Esophagus squamous epithelium (tissue), 5 donors: ENCODE measurements around the gene ARID2. TPM values are rescaled to one million over a fixed set of nuclear protein-coding genes. Genes with fewer than 3 reads are reported as not detected.

ENCODE experiments used
- DNase-seq: peaks from one replicate; lab custom pipeline; 2025; lab: John Stamatoyannopoulos, UW
- H3K27ac ChIP-seq, 4 donors: fragments of 200-600 bp; sonication (generic); one replicate each; pipeline ENCODE4 v1.5.1; 2016 to 2019; ENCODE audit warnings: mild to moderate bottlenecking in 1 of 4
- H3K27me3 ChIP-seq, 4 donors: fragments of 200-600 bp; sonication (generic); 1 replicate in 3 of 4; 2 replicates in 1 of 4; pipeline versions ENCODE4 v1.5.1 to v1.6.0; 2017 to 2021; ENCODE audit warnings: antibody characterized with exemption in 1 of 4
- H3K36me3 ChIP-seq, 3 donors: fragments of 200-600 bp; sonication (generic); one replicate each; pipeline ENCODE4 v1.5.1; 2016 to 2019
- H3K4me1 ChIP-seq, 3 donors: fragments of 200-600 bp; sonication (generic); one replicate each; pipeline ENCODE4 v1.5.1; 2017 to 2019
- H3K4me3 ChIP-seq, 4 donors: fragments of 200-600 bp; sonication (generic); 1 replicate in 3 of 4; 2 replicates in 1 of 4; pipeline ENCODE4 v1.5.1; 2016 to 2019; ENCODE audit warnings: mild to moderate bottlenecking in 2 of 4, moderate library complexity in 1 of 4
- H3K9me3 ChIP-seq, 3 donors: fragments of 200-600 bp; sonication (generic); one replicate each; pipeline ENCODE4 v1.5.1; 2016 to 2019
- POLR2A ChIP-seq, 4 donors: fragments of 450-650 bp; IDR thresholded peaks; one replicate each; pipeline ENCODE4 v1.6.1; 2017; ENCODE audit warnings: antibody characterized with exemption in 4 of 4, mild to moderate bottlenecking in 4 of 4, moderate library complexity in 3 of 4
- WGBS, 2 donors: methylation state at CpG; one replicate each; pipeline ENCODE4 v1.1.5; 2018; 5-methylcytosine and 5-hydroxymethylcytosine counted together
- intact Hi-C: fragments of 100-400 bp; cut with DNase I; formaldehyde crosslinking; loops from one replicate; pipeline ENCODE4 v1.15.0; 2022
- total RNA-seq, 4 donors: library from RNA; depleted of rRNA; stranded (reverse); fragments of >200 nt; gene quantifications; one replicate each; pipeline ENCODE4 v1.1.0, GENCODE V29; 2016
- TF ChIP-seq, protein P1 (sequence below), 6 experiments: fragments of 450-650 bp in 4 of 6; fragments of 200-600 bp in 2 of 6; sonication (generic) in 2 of 6; IDR thresholded peaks; one replicate each; pipeline ENCODE4 v1.5.1; 2016 to 2019; ENCODE audit warnings: antibody characterized with exemption in 6 of 6, mild to moderate bottlenecking in 4 of 6, moderate library complexity in 4 of 6
- donor health status: DM: yes; HTN: yes; CAD: no.

Gene ARID2
- total RNA-seq, 4 donors from 2014 or later = 15.3 to 38.1 (median 22.1) TPM

DNA sequence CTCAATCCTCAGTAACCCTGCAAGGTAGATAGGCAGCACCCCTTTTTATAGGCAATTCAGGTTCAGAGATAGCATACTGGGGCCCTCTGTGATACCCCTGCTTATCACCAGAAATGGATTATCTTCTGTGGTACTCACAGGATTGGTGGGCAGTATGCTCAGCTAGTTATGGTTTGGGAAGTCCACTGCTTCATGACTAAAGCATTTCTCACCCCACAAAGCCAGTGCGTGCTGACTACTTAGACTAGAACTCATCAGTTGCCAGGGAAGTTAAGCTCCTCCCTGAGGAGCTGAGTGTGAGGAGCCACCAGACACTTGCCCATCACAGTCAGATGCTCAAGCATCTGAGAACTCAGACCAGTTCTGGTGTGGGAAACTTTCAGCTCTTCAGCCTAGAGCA lies 184.6 kb downstream of the ARID2 start:
- TF ChIP-seq, protein P1, sequence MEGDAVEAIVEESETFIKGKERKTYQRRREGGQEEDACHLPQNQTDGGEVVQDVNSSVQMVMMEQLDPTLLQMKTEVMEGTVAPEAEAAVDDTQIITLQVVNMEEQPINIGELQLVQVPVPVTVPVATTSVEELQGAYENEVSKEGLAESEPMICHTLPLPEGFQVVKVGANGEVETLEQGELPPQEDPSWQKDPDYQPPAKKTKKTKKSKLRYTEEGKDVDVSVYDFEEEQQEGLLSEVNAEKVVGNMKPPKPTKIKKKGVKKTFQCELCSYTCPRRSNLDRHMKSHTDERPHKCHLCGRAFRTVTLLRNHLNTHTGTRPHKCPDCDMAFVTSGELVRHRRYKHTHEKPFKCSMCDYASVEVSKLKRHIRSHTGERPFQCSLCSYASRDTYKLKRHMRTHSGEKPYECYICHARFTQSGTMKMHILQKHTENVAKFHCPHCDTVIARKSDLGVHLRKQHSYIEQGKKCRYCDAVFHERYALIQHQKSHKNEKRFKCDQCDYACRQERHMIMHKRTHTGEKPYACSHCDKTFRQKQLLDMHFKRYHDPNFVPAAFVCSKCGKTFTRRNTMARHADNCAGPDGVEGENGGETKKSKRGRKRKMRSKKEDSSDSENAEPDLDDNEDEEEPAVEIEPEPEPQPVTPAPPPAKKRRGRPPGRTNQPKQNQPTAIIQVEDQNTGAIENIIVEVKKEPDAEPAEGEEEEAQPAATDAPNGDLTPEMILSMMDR (IDR thresholded peaks at IDR 0.05) = no peak
- TF ChIP-seq POLR2A (IDR thresholded peaks at IDR 0.05) = no peak
- H3K27ac ChIP-seq = no peak overlapping the region
- H3K27me3 ChIP-seq = no peaks in the 10 kb centered on the region
- intact Hi-C loops = no loop called here
- 25 to 71% methylated on average over 1 of the region's 1 CpG for WGBS, 2 donors
- no peak for DNase-seq
- no peaks in the 10 kb centered on the region for H3K9me3 ChIP-seq
- H3K4me3 ChIP-seq = no peak overlapping the region
- H3K4me1 ChIP-seq = peaks cover 0 to 3% (median 0%) of the 10 kb centered on the region in 3 donors
- H3K36me3 ChIP-seq = peaks cover 0 to 23% (median 8%) of the 10 kb centered on the region in 3 donors

DNA sequence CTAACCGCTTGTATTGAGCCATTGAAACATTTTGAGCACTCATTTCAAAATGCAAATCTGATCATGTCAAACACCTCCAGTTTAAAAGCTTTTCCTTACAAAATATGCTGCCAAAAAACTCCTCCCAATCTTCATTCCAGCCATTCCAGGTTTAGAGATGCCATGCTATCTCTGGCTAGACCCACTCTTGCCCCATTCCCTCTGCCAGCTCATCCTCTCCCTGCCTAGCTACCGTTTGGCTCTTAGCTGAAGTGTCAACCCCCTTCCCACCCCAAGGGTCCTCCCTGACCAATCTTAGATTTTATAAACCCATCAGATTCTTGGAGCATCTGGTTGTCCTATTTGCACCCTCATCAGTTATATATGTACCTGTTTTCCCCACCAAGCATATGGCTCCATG lies 185.9 kb downstream of the ARID2 start:
- no peaks in the 10 kb centered on the region for H3K27me3 ChIP-seq
- DNase-seq = no peak
- H3K4me1 ChIP-seq = peaks cover 0 to 3% (median 0%) of the 10 kb centered on the region in 3 donors
- TF ChIP-seq POLR2A (IDR thresholded peaks at IDR 0.05) = no peak
- TF ChIP-seq, protein P1 (IDR thresholded peaks at IDR 0.05) = no peak
- no peak overlapping the region for H3K4me3 ChIP-seq
- H3K27ac ChIP-seq = no peak overlapping the region
- intact Hi-C loops = no loop called here
- H3K36me3 ChIP-seq = peaks cover 0 to 36% (median 8%) of the 10 kb centered on the region in 3 donors
- H3K9me3 ChIP-seq = no peaks in the 10 kb centered on the region
- 75 to 86% methylated on average over 2 of the region's 2 CpGs for WGBS, 2 donors

DNA sequence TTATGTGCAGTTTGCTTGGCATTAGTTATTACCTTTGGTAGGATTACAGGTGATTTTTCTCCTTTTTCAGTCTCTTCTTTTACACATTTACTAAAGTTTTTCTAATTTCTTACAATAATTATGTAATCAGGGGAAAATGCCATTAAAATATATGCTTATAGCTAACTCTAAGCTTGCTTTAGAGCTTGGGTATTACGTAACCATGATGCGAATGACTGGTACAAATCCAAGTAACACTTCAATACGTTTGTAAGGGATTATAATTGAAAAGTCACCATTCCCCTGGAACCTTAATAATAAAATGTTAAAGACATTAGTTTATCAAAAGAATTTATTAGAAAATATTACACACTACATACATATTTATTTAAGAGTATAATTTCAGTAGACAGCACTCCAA lies 189.3 kb downstream of the ARID2 start:
- WGBS, 2 donors = 68 to 76% methylated on average over 3 of the region's 3 CpGs
- Histone ChIP-seq H3K9me3 (no peaks in the 10 kb centered on the region), H3K27ac (no peak overlapping the region), H3K4me1 (peaks cover 0 to under 1% (median 0%) of the 10 kb centered on the region in 3 donors), H3K4me3 (no peak overlapping the region), H3K36me3 (peaks cover 0 to 70% (median 22%) of the 10 kb centered on the region in 3 donors), H3K27me3 (no peaks in the 10 kb centered on the region)
- TF ChIP-seq, protein P1 (IDR thresholded peaks at IDR 0.05) = no peak
- no peak for TF ChIP-seq POLR2A (IDR thresholded peaks at IDR 0.05)
- DNase-seq = no peak
- intact Hi-C loops = no loop called here

DNA sequence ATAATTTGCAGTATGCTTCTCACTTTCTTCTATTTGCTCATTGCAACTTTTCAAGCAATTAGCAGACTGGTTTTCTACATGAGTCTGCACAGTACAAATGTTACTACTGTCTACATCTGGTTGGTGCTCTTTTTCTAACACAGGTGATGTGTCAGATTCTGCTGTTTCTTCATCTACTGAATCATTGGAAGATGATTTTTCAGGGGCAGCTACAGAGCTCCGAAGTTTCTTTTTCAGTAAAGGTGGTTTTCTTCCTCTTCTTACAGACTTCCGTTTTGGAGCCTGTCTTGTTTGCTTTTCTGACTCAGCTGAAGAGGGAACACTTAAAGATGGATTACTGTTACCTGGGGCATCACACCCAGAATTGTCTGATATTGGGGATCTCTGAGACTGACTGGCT lies 198.8 kb downstream of the ARID2 start:
- H3K27ac ChIP-seq = no peak overlapping the region
- DNase-seq = no peak
- H3K27me3 ChIP-seq = no peaks in the 10 kb centered on the region
- peaks cover 0 to 99% (median 15%) of the 10 kb centered on the region in 3 donors for H3K36me3 ChIP-seq
- no peak for TF ChIP-seq POLR2A (IDR thresholded peaks at IDR 0.05)
- no peak overlapping the region for H3K4me3 ChIP-seq
- H3K9me3 ChIP-seq = no peaks in the 10 kb centered on the region
- no peaks in the 10 kb centered on the region for H3K4me1 ChIP-seq
- intact Hi-C loops = no loop called here
- 31 to 41% methylated on average over 2 of the region's 2 CpGs for WGBS, 2 donors

DNA sequence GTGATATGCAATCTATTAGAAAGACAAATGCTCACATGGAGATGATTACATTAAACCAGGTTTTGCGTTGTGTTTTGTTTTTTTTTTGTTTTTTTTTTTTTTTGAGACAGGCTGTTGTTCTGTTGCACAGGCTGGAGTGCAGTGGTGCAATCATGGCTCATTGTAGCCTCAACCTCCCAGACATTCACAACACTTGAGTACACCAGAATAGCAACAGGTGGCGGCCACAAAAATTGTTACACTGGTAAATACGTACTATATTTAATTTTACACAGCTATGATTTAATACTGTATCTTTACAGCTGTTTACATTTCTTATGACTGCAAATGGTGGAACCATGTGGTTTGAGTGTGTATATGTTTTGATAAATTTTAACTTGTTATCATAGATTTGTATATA lies 200.9 kb downstream of the ARID2 start:
- Histone ChIP-seq H3K27me3 (no peaks in the 10 kb centered on the region), H3K27ac (no peak overlapping the region), H3K4me3 (no peak overlapping the region), H3K4me1 (peaks cover 0 to 7% (median 0%) of the 10 kb centered on the region in 3 donors), H3K9me3 (no peaks in the 10 kb centered on the region), H3K36me3 (peaks cover 0 to 85% (median 11%) of the 10 kb centered on the region in 3 donors)
- WGBS, 2 donors = 90 to 93% methylated on average over 3 of the region's 3 CpGs
- intact Hi-C loops = no loop called here
- TF ChIP-seq, protein P1 (IDR thresholded peaks at IDR 0.05) = no peak
- TF ChIP-seq POLR2A (IDR thresholded peaks at IDR 0.05) = no peak
- DNase-seq = no peak

DNA sequence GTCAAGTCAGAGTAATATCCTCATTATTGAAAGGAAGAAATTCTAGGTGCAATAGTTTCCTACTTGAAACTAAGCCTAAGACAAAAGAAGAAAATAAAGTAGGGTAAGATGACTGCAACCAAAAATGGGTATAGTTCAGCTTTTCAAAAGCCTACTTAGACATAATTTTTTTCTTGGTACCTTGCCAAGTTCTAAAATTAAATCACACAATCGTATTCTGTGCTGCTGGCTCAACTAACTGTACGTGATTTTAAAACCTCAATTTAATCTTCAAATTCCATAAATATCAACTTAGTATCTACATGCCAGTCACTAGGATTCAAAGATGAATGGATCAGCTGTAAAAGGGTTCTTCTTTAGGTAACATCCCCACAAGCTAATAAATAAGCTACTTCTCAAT lies 204.0 kb downstream of the ARID2 start:
- Histone ChIP-seq H3K9me3 (no peaks in the 10 kb centered on the region), H3K4me1 (peaks cover 0 to 7% (median 0%) of the 10 kb centered on the region in 3 donors), H3K27me3 (no peaks in the 10 kb centered on the region), H3K27ac (no peak overlapping the region), H3K36me3 (peaks cover 0 to 63% (median 0%) of the 10 kb centered on the region in 3 donors), H3K4me3 (no peak overlapping the region)
- intact Hi-C loops = no loop called here
- WGBS, 2 donors = 35 to 44% methylated on average over 2 of the region's 2 CpGs
- DNase-seq = no peak
- TF ChIP-seq, protein P1 (IDR thresholded peaks at IDR 0.05) = no peak
- no peak for TF ChIP-seq POLR2A (IDR thresholded peaks at IDR 0.05)
